Caki2 (cell line): Measurements from ENCODE around the gene PDZD7. TPM values are rescaled to one million over a fixed set of nuclear protein-coding genes. Genes with fewer than 3 reads are reported as not detected.
"Not testable (repeated sequence)": the region's sequence is repeated elsewhere in the genome, so short reads cannot be mapped to it uniquely, and the experiment has no call there.

ENCODE experiments used
- DNase-seq: peaks from one replicate; pipeline ENCODE4 v3.0.0-alpha.2; 2015; ENCODE audit warnings: low read depth
- in situ Hi-C: cut with HindIII; loops from 2 replicates; pipeline ENCODE4 v1.10.0; 2016; ENCODE audit warnings: low sequenced_read_pairs, low pct_unique_long_range_greater_than_20kb, mixed read lengths
- total RNA-seq: library from RNA; depleted of rRNA; stranded (reverse); fragments of >200 nt; shearing (Covaris generic); gene quantifications from 2 replicates; pipeline ENCODE4 v1.2.3, GENCODE V29; 2014; ENCODE audit warnings: low replicate concordance

PDZD7 gene
- total RNA-seq, 1 experiment from 2014 or later, result 0.51 TPM

GRCh38 chr10:101044117-101044516 lies 13.2 kb upstream of the PDZD7 start:
- in situ Hi-C loops, result no loop called here
- DNase-seq, result no peak

- no peak for DNase-seq
- in situ Hi-C loops, result no loop called here
These were observed 12.4 kb upstream of the PDZD7 start for GRCh38 chr10:101043363-101043707.

- DNase-seq, result peak; percentile 99
- in situ Hi-C loops, result no loop called here
These were observed 11.9 kb upstream of the PDZD7 start for GRCh38 chr10:101042667-101043362.

GRCh38 chr10:101042118-101042517 lies 11.2 kb upstream of the PDZD7 start:
- in situ Hi-C loops, result no loop called here
- no peak for DNase-seq

- in situ Hi-C loops, result no loop called here
- DNase-seq, result peak; percentile 79
These were observed 10.4 kb upstream of the PDZD7 start for GRCh38 chr10:101041252-101041761.

GRCh38 chr10:101040851-101041250 lies 9.9 kb upstream of the PDZD7 start:
- in situ Hi-C loops, result no loop called here
- DNase-seq, result no peak

GRCh38 chr10:101040061-101040460 lies 9.1 kb upstream of the PDZD7 start:
- no peak for DNase-seq
- in situ Hi-C loops, result no loop called here

- in situ Hi-C loops, result no loop called here
- DNase-seq, result no peak
These were observed 7.6 kb upstream of the PDZD7 start for GRCh38 chr10:101038484-101038883.

GRCh38 chr10:101036726-101037125 lies 5.8 kb upstream of the PDZD7 start:
- in situ Hi-C loops, result no loop called here

GRCh38 chr10:101035916-101036702 lies 5.2 kb upstream of the PDZD7 start:
- no peak for DNase-seq
- in situ Hi-C loops, result no loop called here

More at GRCh38 chr10:101036726-101037125, 5.8 kb upstream of the PDZD7 start:
- DNase-seq, result no peak

- in situ Hi-C loops, result no loop called here
These were observed 4.4 kb upstream of the PDZD7 start for GRCh38 chr10:101035314-101035713.

GRCh38 chr10:101034404-101034803 lies 3.5 kb upstream of the PDZD7 start:
- in situ Hi-C loops, DNase-seq: not testable (repeated sequence)

More at GRCh38 chr10:101035314-101035713, 4.4 kb upstream of the PDZD7 start:
- no peak for DNase-seq

GRCh38 chr10:101033276-101033675 lies 2.3 kb upstream of the PDZD7 start:
- in situ Hi-C loops, result no loop called here
- DNase-seq, result no peak

- DNase-seq, result peak; percentile 80
- in situ Hi-C loops, result no loop called here
These were observed 1.8 kb upstream of the PDZD7 start for GRCh38 chr10:101032637-101033224.

GRCh38 chr10:101031796-101032636 lies 1.1 kb upstream of the PDZD7 start:
- in situ Hi-C loops, result no loop called here
- DNase-seq, result peak; percentile 66

- in situ Hi-C loops, result no loop called here
- no peak for DNase-seq
These were observed 317 bp downstream of the PDZD7 start for GRCh38 chr10:101030496-101031127.

GRCh38 chr10:101029520-101030295 lies 1.2 kb downstream of the PDZD7 start:
- in situ Hi-C loops, result no loop called here
- no peak for DNase-seq
